ENCODE data around the gene RBBP7. TPM values are rescaled to one million over a fixed set of nuclear protein-coding genes. Genes with fewer than 3 reads are reported as not detected.
"Not testable (repeated sequence)": the region's sequence is repeated elsewhere in the genome, so short reads cannot be mapped to it uniquely, and the experiment has no call there.

RBBP7 gene
- total RNA-seq, 2 donors from 2014 or later: 98.7 to 102 TPM

DNA sequence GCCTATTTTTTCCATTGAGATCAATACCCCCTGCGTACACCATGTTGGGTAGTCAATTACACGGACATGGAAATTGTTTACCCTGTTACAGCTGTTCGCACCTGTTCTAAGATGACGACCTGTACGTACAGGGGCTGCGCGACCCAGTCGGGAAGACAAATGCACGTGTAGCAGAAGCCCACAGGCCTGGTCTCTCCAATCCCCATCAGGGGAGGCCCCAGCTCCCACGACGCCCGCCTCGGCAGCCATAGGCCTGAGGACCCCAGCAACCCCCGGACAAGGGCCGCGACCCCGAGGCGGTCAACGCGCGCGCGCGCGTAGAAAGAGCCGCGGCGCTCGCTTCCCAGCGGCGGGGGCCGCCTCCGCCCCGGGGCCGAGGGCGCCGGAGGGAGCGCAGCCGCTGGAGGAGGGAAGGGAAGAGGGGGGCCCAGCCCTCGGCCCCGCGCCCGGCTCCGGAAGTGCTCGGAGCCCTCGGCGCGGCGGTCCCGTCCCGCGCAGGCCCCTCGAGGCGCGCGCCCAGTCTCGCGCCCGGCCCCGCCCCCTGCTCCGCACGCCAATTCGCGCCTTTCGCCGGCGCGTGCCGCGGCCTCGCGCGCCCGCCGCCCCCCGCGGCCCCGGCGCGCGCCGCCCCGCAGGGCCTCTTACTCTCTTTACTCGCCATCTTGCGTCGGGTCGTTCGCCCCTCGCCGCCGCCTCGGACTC is 618 bp downstream of the RBBP7 start:
- no peak for DNase-seq (ENCODE audit: low spot score)
- intact Hi-C loops (cut with DNase I): no loop called here

DNA sequence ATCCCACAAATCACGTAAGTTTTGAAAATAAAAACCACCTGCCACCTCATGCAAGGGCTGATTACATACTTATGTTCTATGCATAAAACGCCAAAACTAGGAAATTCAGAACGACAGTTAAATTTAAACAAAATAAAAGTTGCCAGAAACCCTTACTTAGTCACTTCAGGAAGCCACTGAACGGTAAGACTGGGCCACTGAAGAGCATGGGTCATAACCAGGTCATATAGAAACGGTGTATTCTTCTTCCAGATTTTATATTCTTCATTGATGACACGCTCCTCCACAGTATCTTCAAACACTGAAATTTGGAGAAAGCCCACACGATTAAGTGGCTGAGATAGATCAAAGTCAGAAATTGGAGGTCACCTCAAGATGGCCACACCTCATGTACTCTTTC is 1.2 kb downstream of the RBBP7 start:
- DNase-seq (ENCODE audit: low spot score): no peak
- intact Hi-C loops (cut with DNase I): no loop called here

DNA sequence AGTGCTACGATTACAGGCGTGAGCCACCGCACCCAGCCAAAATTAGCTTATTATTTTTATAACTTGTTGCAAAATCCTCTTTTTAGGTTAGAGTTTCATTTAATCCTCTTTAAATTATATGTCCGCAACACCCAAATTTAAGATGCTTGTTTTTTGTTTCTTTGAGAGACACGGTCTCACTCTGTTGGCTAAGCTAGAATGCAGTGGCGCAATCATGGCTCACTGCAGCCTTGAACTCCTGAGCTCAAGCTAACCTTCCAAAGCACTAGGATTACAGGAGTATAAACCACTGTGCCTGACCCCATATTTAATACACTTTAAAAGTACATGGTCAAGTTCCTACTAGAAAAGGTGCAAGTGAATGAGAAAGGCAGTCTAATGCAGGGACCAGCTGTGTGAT is 2.2 kb downstream of the RBBP7 start:
- DNase-seq (ENCODE audit: low spot score): no peak
- intact Hi-C loops (cut with DNase I): no loop called here

DNA sequence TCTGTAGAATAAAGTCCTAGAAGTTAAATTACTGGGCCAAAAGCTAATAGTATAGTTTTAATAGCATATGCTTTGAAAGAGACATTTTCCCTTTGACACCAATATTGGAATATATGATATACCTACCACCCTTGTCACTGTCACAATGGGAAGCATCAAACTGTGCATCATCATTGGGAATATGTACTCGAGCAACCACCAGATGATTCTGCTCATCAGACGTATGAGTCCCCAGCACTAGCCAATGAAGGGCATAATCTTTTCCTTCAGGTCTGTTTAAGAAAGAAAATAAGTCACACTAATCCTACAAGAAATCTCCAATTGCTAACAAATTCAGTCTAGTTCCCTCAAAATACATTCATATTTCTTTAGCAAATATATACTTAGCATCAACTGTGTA is 7.3 kb downstream of the RBBP7 start:
- intact Hi-C loops (cut with DNase I): no loop called here
- no peak for DNase-seq (ENCODE audit: low spot score)

DNA sequence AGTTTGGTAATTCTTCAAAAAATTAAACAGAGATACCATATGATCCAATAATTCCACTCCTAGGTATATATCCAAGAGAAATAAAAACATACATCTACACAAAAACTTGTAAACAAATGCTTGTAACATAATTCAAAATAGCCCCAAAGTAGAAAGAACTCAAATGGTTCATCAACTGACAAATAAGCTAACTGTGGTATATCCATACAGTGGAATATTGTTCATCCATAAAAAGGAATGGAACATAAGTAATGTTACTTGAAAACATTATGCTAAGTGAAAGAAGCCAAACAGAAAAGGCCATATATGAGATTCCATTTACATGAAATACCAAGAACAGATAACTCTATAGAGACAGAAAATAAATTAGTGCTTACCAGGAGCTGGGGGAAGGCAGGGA is 13.4 kb downstream of the RBBP7 start:
- DNase-seq (ENCODE audit: low spot score): no peak

DNA sequence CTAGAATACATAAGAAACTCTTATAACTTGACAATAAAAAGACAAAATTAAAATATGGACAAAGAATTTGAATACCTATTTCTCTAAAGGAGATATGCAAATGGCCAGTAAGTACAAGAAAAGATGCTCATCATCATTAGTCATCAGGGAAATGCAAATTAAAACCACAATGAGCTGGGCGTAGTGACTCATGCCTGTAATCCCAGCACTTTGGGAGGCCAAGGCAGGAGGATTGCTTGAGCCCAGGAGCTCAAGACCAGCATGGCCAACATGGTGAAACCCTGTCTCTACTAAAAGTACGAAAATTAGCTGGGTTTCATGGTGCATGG is 14.1 kb downstream of the RBBP7 start:
- intact Hi-C loops (cut with DNase I); DNase-seq (ENCODE audit: low spot score): not testable (repeated sequence)

More for the DNA sequence above, 13.4 kb downstream of the RBBP7 start:
- intact Hi-C loops (cut with DNase I): no loop called here

DNA sequence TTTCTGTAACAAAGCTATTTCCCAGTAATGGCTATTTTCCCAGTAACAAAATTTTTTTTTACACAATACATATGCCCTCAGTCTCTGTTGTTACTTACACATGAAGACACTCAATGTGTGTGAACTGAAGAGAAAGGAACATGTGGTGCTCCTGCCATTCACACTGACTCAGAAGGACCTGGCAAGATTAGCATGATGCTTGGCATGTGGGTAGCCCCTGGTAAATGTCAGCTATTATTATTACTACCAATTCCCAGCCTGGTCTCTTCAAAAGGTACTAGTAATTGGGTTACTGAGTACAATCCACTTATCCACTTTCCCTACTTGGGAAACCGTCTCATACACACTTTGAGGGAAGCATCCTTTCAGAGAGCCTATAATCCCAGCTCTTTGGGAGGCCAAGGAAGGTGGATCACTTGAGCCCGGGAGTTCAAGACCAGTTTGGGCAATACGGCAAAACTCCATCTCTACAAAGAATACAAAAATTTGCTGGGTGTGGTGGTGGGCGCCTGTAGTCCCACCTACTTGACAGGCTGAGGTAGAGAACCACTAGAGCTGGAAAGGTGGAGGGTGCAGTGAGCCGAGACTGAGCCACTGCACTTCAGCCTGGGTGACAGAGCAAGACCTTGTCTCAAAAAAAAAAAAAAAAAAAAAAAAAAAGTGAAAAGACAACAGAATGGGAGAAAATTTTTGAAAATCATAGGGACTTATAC is 14.6 kb downstream of the RBBP7 start:
- no peak for DNase-seq (ENCODE audit: low spot score)
- intact Hi-C loops (cut with DNase I): no loop called here

DNA sequence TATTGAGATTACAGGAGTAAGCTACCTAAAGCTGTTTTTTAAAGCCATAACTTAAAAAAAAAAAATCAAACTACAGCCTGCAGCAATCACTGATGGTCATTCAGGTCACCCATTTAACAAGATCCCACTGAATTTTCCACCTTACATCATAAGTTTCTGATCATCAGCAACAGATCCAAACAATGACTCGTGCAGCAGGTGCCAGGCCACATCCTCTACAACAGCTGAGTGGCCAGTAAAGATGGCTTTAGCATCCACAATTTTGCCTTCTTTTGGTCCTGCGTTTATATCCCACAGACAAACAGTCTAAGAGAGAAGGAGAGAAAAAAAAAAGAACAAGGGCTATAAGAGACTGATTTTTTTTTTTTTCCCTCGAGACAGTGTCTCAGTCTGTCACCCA is 16.6 kb downstream of the RBBP7 start:
- no peak for DNase-seq (ENCODE audit: low spot score)
- intact Hi-C loops (cut with DNase I): no loop called here

DNA sequence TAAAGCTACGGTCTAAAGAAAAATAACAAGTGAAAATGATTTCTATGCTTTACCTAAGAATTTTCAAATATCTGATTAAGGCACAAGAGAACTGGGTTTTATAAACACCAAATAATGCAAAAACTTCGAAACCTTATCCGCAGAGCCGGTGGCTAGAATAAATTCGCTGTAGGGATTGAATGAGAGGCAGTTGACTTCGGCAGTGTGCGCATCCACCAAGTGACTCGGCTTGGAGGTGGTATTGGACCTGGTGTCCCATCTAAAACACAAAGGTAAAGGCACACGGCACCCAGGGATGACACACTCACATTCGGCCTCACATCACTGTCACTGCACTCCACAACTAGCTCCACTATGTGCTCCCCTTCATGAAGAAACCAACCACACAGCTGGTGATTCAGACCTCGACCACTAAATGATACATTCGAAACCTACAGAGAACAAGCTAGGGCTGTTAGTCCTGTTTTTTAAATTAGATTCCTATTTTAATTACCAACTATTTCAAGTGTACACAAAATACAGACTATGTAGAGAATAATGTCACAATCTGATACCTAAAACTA is 17.5 kb downstream of the RBBP7 start:
- intact Hi-C loops (cut with DNase I): no loop called here

DNA sequence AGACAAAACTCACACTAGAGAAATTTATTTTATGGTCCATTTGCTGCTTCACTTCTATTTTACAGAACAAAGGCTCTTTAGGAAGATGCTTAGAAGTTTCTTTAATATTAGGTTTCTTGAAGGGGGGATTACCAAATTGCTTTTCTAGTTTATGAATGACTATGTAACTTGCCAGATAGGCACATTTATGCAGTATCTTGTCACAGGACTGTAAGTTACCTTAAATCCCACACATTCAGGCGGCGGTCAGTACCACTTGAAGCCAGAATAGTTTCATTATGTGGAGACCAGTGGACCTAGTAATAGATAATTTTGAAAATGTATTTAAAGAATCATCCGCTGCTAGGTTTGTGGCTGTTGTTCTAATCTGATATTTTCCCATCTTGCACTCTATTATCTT is 18.3 kb downstream of the RBBP7 start:
- intact Hi-C loops (cut with DNase I): no loop called here
- DNase-seq (ENCODE audit: low spot score): no peak

More for the DNA sequence above, 17.5 kb downstream of the RBBP7 start:
- DNase-seq (ENCODE audit: low spot score): no peak

DNA sequence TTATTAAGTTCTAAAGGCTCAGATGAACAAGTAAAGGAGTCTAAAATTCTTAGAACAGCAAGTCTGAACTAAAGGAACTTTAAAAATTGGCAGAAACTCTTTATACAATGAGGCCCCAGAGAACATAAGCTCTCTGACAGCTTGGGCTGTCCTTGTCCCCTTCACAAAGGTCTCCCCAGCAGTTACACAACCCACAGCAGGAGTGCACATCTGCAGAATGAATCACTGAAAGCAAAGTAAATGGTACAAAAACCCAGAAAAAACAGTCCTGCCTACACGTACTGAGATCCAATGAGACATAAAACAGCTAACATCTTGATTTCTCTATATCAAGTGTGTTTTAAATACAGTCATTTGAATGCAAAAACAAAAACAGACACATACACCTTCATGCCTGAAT is 18.7 kb downstream of the RBBP7 start:
- no peak for DNase-seq (ENCODE audit: low spot score)
- intact Hi-C loops (cut with DNase I): no loop called here

DNA sequence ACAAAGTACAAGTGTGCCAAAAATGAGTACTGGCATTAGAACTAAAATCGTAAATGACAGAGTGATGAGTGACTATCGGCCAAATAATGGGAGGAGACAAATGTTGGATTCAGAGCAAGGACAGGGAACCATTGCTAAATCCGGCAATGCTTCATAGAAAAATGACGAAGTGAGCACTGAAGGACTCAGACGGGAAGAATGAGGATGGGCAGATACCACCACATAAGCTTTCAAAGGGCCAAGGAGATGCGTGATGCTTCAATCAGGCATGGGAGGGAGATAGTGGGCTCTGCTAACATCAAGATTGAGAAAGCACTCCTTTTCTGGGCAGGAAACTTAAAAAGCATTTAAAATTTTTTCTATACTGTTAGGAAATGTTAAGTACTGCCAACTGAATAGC is 21.6 kb downstream of the RBBP7 start:
- intact Hi-C loops (cut with DNase I): no loop called here
- no peak for DNase-seq (ENCODE audit: low spot score)

DNA sequence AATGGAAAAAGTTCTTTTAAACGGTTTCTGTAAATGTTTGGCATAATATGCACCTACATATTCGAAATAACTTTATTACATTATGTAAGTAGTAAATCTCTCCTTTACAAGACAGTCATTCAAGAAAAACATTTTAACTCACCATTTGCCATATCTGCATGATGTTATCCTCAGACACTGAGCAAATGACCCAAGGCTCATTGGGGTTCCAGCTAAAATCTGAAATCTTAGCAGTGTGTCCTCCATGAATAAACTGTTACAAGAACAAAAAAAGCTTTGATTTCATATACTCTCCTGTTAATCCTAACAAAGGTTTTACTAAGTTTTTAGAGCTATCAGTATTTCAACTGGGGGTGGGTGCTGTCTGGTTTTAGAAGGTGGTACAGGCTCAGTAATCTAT is 24.5 kb downstream of the RBBP7 start:
- intact Hi-C loops (cut with DNase I): no loop called here
- no peak for DNase-seq (ENCODE audit: low spot score)

DNA sequence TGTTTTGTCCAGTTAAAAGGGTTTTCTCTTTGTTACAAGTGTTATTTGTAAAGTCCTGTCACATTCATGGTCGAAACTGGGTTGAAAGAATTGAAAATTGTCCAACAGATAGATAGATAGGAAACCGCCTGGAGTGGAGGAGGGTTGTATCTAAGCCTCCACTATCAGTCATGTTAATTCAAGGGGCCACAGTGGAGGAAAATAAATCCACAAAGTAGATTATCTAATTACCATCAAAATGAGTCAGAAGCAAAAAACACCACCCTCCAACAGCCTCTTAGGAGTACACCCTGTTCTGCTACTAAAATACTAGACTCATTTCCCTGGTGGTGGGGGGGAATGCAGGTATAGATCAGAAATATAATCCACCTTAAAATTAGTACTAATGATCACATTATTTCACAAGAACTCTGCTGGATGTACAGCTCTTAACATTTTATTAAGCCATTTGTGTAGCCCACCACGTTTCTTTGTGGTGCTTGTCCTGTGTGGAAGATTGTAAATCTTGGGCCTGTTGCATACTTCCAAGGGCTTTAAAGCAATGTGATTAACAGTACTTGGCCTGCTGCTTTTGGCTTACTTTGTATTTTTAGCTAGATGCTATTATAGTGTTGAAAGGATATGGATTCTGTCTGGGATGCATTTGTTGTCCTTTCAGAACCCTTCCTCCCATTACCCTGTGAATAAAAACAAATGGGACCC is 26.8 kb downstream of the RBBP7 start:
- no peak for DNase-seq (ENCODE audit: low spot score)
- intact Hi-C loops (cut with DNase I): no loop called here

DNA sequence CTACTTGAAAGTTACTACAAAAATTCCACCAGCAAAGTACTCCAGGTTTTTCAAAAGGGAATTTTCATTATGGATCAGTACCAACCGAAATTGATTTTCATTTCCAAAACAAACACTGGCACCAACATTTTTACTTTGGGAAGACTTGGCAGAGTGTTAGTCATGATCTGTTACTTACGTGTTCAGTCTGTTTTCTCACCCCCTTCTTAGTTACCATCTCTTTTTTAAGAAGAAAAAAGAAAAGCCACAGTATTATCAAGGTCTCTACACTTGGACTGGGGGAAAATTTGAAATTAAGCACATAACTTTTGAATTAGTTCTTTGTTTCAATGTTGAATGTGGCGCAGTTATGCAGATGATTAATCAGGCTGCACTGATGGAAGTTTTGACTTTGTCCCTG is 27.5 kb downstream of the RBBP7 start:
- intact Hi-C loops (cut with DNase I): no loop called here
- no peak for DNase-seq (ENCODE audit: low spot score)

DNA sequence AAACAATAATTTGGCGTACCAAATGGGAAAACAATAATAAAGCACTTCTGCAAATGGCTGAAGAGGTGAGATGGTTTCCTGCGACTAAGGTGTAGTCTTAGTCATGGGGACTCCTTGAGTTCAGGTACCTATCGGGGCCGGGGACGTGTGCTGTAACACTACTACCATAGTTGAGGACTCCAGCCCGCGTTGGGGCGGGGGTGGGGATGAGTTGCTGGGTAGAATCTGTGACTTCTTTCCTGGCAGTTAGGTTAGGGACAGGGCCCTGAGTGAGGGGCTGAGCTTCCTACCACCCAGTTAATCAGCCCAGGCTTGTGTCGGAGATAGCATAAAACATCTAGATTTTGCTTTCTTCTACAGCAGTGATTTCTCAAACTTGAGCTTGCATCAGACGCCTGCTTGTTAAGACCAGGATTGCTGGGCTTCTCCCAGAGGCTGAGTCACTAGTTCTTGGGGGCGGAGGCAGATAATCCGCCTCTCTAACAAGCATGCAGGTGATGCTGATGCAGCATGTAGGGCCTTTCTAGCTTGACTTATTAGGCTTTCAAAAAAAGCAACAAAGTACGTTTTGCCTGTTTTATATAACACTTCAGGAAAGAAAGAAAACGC is 30.2 kb downstream of the RBBP7 start:
- intact Hi-C loops (cut with DNase I): no loop called here
- DNase-seq (ENCODE audit: low spot score): no peak

DNA sequence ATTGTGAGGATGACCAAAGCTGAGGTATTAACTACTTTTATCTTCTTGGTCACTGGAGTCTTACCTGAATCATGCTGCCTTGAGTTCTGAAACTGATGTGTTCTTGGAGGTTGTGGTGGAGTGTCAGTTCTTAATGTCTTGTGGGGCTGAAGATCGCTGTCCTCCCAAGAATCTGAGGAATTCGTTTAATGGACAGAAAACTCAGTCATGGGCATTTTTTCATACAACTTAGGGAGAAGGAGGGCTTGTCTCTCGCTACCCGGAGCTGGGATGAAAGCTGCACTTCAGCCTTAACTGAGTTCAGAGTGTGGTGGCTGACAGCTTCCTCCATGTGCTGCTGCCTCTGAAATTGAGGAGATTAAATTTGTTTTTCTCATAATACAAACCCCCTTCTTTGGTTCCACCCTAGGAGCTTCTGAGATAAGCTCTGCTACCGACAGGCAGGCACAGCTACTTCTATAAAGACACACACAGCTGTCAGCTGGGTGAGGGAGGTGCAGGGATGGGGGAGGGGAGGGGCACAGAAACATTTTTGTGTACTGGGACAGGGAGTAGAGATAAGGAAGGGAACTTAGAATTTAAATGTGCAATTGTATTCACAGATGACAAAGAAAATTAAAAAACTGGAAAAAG is 30.8 kb downstream of the RBBP7 start:
- no peak for DNase-seq (ENCODE audit: low spot score)
- intact Hi-C loops (cut with DNase I): no loop called here

DNA sequence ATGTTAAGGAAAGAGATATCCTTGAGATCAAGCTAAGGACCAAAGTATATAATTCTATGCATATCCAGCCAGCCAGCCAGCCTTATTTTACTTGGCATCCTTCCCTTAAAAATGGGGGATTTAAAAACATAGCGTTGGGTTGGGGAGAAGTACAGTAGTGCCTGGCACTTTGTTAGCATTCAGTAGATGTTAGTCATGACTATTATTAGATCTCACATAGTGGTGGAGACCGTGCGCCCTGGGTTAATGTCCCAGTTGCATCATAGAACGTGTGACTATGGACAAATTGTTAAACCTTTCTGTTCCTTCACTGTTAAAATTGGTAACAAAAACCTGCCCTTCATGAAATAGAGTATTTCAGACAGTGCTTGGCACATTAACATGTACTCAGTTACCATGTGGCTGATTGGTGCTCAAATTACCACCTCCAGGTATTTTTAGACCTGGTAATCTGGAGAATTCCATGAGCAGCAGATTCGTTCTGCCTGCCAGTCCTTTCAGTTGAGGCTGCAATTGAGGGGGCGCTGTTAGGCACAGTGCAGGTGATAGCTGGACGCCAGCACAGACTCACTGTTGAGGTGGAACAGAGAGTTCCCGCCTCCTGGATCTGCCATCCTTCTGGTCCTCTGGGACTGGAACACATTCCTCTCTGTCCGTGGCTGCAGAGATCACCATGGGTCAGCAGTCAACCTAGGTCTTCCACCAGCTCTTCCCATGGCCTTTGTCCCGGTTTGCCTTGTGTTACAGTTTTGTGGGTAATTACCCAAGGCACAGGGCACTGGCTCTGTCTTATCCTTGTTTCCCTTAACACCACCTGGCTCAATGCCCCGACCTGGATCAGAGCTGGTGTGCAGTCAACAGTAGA is 31.7 kb downstream of the RBBP7 start:
- no peak for DNase-seq (ENCODE audit: low spot score)
- intact Hi-C loops (cut with DNase I): no loop called here

DNA sequence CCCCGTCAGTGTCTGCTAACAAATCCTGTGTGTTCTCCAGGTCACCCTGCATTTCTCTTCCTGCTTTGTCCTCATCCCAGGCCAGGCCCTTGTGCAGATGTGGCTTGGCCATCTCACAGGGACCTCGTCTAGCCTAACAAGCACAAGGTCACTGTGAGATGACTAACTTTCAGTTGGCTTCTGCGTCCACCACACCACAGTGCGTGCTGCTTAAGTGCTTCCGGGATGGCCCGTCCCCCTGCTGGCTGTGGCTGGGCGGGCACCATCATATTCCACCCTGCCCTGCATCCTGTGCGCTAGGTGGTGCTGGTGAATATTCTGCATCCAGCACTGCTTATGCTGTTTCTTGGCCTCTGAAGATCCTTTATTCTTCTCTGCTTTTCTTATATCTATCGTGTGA is 33.8 kb downstream of the RBBP7 start:
- intact Hi-C loops (cut with DNase I): no loop called here

More for the DNA sequence above, 33.8 kb downstream of the RBBP7 start:
- DNase-seq (ENCODE audit: low spot score): no peak

Data from posterior vena cava (tissue), 2 donors.